HG03575 (cell line): ENCODE data around the gene CABP7.

Source experiments
- ATAC-seq: cut with Tn5 transposase; IDR thresholded peaks from one replicate; pipeline ENCODE4 v1.9.1; 2021; ENCODE audit not compliant: unreplicated experiment, insufficient number of reproducible peaks, low FRiP score; ENCODE audit errors: extremely low read depth

The CABP7 gene

GRCh38 chr22:29762263-29762662, 42.5 kb downstream of the CABP7 start:
- ATAC-seq = no peak

GRCh38 chr22:29765905-29766631, 46.3 kb downstream of the CABP7 start:
- no peak for ATAC-seq

GRCh38 chr22:29766632-29767170, 46.9 kb downstream of the CABP7 start, which contains the start of gene ZMAT5:
Gene ZMAT5, minus strand, starts transcription at chr22:29767007. Its CDS starts 18,463 bp downstream, at chr22:29748544.
- no peak for ATAC-seq

GRCh38 chr22:29767171-29768051, 47.6 kb downstream of the CABP7 start, which contains the start of gene UQCR10:
Gene UQCR10, plus strand, starts transcription at chr22:29767369. Its CDS starts 30 bp downstream, at chr22:29767399.
- ATAC-seq = no peak

DNA sequence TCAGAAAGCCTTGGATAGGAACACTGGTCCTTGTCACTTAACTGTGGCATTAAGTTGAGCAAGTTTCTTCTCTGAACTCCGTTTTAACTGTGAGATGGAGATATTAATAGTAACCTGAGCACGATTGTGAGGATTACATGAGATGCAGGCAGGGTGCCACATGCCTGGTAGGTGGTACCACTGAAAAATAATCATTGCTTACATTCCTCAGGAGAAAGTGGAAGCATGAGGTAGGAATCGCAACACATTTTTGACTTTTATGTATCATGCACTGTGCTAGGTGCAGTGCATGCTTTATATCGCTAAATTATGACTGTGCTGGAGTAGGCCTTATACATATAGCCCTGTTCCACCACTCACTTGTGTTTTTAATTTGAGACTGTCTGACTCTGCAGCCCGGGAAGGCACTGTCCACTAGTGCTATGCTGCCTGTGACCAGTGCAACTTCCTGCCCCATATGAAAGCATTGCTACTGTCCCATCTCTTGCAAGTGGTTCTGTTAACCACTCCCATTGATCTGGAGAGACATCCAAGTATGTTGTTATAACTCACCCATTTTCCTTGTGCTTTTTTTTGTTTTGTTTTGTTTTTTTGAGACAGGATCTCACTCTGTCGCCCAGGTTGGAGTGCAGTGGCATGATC, 48.4 kb downstream of the CABP7 start:
- ATAC-seq = no peak

DNA sequence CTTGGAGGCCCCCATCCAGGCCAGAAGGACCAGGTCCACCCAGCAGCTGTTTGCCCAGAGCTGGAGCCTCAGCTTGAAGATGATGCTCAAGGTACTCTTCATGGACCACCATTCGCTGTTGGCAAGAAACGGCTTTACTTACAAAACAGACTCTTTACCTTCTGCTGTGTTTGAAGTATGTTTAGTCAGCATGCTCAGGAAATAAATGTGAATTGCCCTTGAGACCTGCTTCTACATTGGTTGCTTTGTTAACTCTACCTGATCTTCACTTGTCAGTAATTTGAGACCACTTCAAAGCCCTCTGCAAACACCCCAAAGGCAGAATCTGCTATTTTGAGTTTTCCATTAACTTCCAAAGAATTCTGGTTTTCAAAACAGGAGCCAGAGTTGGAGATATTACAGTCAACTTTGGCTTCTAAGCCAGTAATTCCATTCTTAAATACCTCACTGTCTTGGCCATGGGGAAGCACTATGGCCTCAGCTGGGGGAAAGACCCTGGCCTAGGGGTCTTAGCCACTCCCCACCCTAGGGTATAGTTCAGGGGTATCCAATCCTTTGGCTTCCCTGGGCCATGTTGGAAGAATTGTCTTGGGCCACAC, 50.0 kb downstream of the CABP7 start:
- ATAC-seq = no peak

DNA sequence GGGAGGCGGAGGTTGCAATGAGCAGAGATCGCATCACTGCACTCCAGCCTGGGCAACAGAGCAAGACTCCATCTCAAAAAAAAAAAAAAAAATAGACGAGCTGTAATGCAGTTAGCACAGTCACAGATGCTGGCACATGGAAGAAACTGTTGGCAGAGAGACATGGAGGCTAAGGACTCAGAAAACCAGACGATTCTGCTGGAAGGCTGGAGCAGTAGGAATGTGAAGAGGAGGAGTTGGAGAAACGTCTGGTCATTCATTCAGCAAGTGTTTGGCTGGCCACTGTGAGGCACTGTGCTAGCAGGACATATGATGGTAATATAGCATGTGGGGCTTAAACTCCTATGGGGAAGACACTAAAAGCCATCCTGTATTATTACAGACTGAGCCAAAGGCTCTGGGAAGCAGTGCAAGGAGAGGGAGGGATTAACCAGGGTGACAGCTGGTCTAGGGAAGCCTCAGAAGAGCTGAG, 52.4 kb downstream of the CABP7 start:
- no peak for ATAC-seq

DNA sequence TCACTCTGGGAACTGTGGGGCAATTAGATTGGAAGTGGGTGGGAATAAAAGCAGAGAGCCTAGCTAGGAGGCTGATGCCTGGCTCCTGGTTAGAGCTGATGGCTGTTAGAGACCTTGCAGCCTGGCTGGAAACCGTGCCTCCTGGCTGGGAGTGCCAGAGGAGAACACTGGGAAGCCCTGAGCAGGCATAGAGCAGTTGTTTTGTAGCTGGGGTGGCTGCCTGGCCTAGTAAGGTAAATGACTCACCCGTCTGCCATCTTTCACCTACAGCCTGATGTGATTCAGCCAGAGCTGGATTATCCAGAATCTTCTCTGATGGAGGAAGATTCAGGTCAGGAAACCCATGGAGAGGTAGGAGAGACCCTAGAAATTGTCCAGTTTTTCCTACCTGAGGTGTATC, 53.4 kb downstream of the CABP7 start:
- ATAC-seq = no peak

DNA sequence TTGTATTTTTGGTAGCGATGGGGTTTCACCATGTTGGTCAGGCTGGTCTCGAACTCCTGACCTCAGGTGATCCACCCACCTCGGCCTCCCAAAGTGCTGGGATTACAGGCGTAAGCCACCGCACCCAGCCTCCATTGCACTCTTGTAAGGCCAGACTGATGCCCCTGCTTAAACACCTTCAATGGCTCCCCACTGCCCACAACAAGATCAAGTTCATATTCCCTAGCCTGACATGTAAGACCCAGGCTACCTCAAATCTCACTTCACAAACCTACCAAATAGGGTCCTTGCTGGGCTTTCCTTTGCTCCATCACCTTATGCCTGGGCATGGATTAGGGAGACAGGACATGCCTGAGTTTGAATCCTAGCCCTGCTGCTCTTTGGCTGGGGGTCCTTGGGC, 60.4 kb downstream of the CABP7 start:
- ATAC-seq = no peak

DNA sequence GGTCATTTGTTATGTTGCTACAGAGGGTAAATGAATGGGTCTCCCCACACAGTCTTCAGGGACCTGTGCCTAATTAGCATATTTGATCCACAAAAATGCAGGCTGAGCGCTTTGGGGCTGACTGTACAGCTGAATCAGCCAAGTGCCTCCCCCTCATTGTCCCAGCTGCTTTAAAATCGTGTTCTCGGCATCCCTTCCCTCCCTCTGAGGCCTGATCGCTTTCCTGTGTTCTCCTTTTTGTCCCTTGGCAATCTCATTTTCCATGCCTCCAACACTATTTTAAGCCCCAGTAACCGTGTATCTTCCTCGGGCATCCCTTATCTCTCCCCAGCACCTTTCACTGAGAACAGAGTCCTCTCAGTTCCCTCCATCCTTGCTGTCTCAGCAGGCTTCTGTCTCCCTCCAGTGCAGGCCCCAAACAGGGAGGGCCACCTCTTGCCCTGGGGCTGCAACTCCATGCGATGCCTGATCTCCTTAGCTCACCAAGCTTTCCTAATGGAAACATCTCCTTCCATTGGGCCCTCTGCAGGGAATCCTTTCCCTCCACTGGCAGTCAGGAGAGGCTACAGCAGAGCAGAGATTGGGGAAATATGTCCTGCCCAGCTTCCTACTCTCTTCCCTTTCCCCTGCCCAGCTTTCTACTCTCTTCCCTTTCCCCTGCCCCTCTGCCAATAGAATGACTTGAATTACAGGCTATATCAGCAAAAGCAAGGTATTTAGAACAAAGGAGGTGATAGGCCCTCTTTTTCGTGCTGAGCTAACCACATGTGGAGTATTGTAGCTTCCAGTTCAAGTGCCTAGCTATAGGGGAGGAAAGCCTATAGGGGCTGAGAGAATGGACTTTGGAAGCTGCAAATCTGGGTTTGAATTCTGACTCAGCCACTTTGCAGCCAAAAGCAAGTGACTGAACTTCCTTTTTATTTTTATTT, 61.2 kb downstream of the CABP7 start:
- no peak for ATAC-seq
